Panc1 (cell line): ENCODE results near the gene SYNM. TPM values are rescaled to one million over a fixed set of nuclear protein-coding genes. Genes with fewer than 3 reads are reported as not detected.

Experiments
- ATAC-seq: fragments of 200-7000 bp; cut with Tn5 transposase; 2 replicates; pipeline ENCODE4 v1.9.1; 2020; ENCODE audit warnings: mild to moderate bottlenecking, moderate library complexity
- BruUV-seq: library from RNA; stranded (reverse); fragments of 400-500 nt; replicated peaks from 2 replicates; lab custom pipeline; 2021; lab: Mats Ljungman, UMichigan
- CTCF ChIA-PET: fragments of 300-600 bp; sonication (Branson Sonifier 250); formaldehyde crosslinking; loops from one replicate; lab custom pipeline; 2022; ENCODE audit warnings: antibody characterized with exemption; lab: Charles Lee
- POLR2A ChIA-PET: fragments of 300-600 bp; sonication (Branson Sonifier 250); formaldehyde crosslinking; loops from one replicate; lab custom pipeline; 2022; ENCODE audit warnings: antibody characterized with exemption; lab: Charles Lee
- DNase-seq: peaks from one replicate; pipeline ENCODE4 v3.0.0-alpha.2; 2010; ENCODE audit warnings: low read depth, low spot score
- H3K27ac ChIP-seq: 2 replicates; pipeline ENCODE4 v1.5.1; 2011; ENCODE audit warnings: mild to moderate bottlenecking, low read length, inconsistent platforms
- H3K27me3 ChIP-seq: fragments of 200-500 bp; sonication (Bioruptor generic); 2 replicates; pipeline ENCODE4 v1.6.0; 2014; ENCODE audit warnings: low read length, inconsistent platforms; ENCODE audit not compliant: control insufficient read depth, insufficient read depth
- H3K36me3 ChIP-seq: fragments of 200-500 bp; sonication (Bioruptor generic); 2 replicates; pipeline ENCODE4 v1.5.1; 2014; ENCODE audit warnings: inconsistent platforms, mild to moderate bottlenecking, low read length, moderate library complexity; ENCODE audit not compliant: control insufficient read depth, insufficient read depth
- H3K4me1 ChIP-seq: 2 replicates; pipeline ENCODE4 v1.5.1; 2011; ENCODE audit warnings: inconsistent platforms, mild to moderate bottlenecking, low read length, moderate library complexity; ENCODE audit not compliant: control insufficient read depth, insufficient read depth
- H3K4me3 ChIP-seq, 2 experiments: 2 replicates each; pipeline ENCODE4 v1.5.1; 2011 to 2012; ENCODE audit warnings: low read depth in 2 of 2, low read length in 2 of 2, mild to moderate bottlenecking in 2 of 2, inconsistent platforms in 1 of 2, moderate library complexity in 1 of 2
- H3K9me3 ChIP-seq: fragments of 200-500 bp; sonication (Bioruptor generic); 2 replicates; pipeline ENCODE4 v1.5.1; 2014; ENCODE audit warnings: low read depth, mild to moderate bottlenecking, inconsistent platforms, low read length, moderate library complexity; ENCODE audit not compliant: control insufficient read depth, insufficient read depth
- POLR2AphosphoS5 ChIP-seq: IDR thresholded peaks from 2 replicates; pipeline ENCODE4 v1.6.1; 2012; ENCODE audit warnings: mild to moderate bottlenecking, low read depth, low read length, moderate library complexity
- REST ChIP-seq, 2 experiments: IDR thresholded peaks; 2 replicates each; pipeline ENCODE4 v1.6.1; 2011 to 2012; ENCODE audit warnings: low read depth in 2 of 2, control low read depth in 1 of 2, low read length in 1 of 2, mild to moderate bottlenecking in 1 of 2, moderate library complexity in 1 of 2; ENCODE audit not compliant: insufficient read depth in 1 of 2
- SIN3A ChIP-seq: IDR thresholded peaks from 2 replicates; pipeline ENCODE4 v1.6.1; 2012; ENCODE audit warnings: low read depth, mild to moderate bottlenecking, low read length, moderate library complexity, borderline replicate concordance; ENCODE audit not compliant: insufficient read depth
- TCF7L2 ChIP-seq: IDR thresholded peaks from 2 replicates; pipeline ENCODE4 v1.6.1; 2011; ENCODE audit warnings: mild to moderate bottlenecking, low read depth, low read length, inconsistent platforms
- in situ Hi-C: cut with HindIII; loops from 2 replicates; pipeline ENCODE4 v1.10.0; 2016; ENCODE audit warnings: low sequenced_read_pairs, low pct_unique_long_range_greater_than_20kb
- intact Hi-C: fragments of 100-400 bp; cut with micrococcal nuclease; formaldehyde crosslinking; loops from one replicate; pipeline ENCODE4 v1.10.0; 2022; ENCODE audit not compliant: unreplicated experiment
- total RNA-seq: library from RNA; stranded (reverse); gene quantifications from one replicate; pipeline ENCODE4 v1.2.1, GENCODE V29; 2021; ENCODE audit not compliant: unreplicated experiment
- TF ChIP-seq, protein P1 (sequence below): fragments of 450-650 bp; IDR thresholded peaks from 2 replicates; pipeline ENCODE4 v1.5.1; 2017; ENCODE audit warnings: mild to moderate bottlenecking

Gene SYNM
- total RNA-seq, 1 experiment from 2014 or later = 38.9 TPM

DNA sequence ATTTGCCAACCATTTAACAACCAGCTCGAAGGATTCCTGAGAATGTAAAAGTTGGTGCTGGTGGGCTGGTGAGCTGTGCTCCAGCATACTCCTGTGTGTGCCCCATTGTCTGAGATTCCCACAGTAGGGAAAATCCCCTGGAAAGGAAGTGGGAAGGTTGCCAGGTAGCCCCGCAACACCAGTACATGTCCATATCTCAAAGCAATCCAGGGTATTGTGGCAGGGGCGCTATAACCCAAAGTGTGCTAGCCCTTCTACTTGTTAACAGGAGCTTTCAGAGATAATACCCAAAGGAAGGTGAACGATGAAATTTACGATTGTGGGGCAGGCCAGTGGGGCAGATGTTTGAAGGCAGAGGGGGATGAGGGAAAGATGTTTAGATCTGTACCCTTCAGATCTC, 42.7 kb upstream of the SYNM start:
- intact Hi-C loops = loop anchor here (5.0 kb wide), 1 partner anchor 195 kb away; no protein-coding TSS in a partner anchor
- H3K4me1 ChIP-seq = peaks cover 4% of the 10 kb centered on the region; the same call in 1 of the 2 replicates
- H3K27me3 ChIP-seq = no peaks in the 10 kb centered on the region
- in situ Hi-C loops = no loop called here
- H3K27ac ChIP-seq = no peak overlapping the region
- no peak overlapping the region for H3K4me3 ChIP-seq
- DNase-seq (no peak), ATAC-seq (no peak)
- H3K9me3 ChIP-seq = no peaks in the 10 kb centered on the region
- no peaks in the 10 kb centered on the region for H3K36me3 ChIP-seq
- ChIA-PET POLR2A (no interaction called here), CTCF (no interaction called here)
- TF ChIP-seq POLR2AphosphoS5 (no peak), TCF7L2 (no peak), SIN3A (no peak), REST (IDR thresholded peaks at IDR 0.05; ENCODE audit: insufficient read depth in 1 of 2, low read depth in 2 of 2, low read length in 1 of 2) (no peak)
- TF ChIP-seq, protein P1, sequence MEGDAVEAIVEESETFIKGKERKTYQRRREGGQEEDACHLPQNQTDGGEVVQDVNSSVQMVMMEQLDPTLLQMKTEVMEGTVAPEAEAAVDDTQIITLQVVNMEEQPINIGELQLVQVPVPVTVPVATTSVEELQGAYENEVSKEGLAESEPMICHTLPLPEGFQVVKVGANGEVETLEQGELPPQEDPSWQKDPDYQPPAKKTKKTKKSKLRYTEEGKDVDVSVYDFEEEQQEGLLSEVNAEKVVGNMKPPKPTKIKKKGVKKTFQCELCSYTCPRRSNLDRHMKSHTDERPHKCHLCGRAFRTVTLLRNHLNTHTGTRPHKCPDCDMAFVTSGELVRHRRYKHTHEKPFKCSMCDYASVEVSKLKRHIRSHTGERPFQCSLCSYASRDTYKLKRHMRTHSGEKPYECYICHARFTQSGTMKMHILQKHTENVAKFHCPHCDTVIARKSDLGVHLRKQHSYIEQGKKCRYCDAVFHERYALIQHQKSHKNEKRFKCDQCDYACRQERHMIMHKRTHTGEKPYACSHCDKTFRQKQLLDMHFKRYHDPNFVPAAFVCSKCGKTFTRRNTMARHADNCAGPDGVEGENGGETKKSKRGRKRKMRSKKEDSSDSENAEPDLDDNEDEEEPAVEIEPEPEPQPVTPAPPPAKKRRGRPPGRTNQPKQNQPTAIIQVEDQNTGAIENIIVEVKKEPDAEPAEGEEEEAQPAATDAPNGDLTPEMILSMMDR = no peak
- no TSS peak for BruUV-seq

DNA sequence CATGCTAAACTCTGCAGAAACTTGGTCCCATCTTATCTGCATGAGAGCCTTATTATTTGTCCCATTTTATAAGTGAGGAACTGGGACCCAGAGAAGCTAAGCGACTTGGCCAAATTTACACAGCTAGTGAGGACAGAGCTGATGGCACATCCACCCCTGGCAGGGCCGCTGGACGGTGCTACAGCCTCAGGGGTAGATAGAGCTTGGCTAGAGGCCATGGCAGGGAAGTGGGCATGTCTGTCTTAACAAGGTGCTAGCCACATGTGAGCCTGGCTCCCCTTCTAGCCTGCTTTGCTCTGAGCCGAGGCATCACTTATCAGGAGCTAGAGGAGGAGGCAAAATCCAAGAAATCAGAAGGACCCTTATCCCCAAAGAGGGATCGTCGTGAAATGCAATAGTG, 36.7 kb upstream of the SYNM start:
- POLR2A ChIA-PET = no interaction called here
- in situ Hi-C loops = no loop called here
- no peaks in the 10 kb centered on the region for H3K36me3 ChIP-seq
- no peaks in the 10 kb centered on the region for H3K4me1 ChIP-seq
- no TSS peak for BruUV-seq
- ATAC-seq (0 out of 2 replicates have a peak, but pooled peaks have one; percentile 37), DNase-seq (no peak)
- intact Hi-C loops = no loop called here
- H3K9me3 ChIP-seq = no peaks in the 10 kb centered on the region
- no peak overlapping the region for H3K4me3 ChIP-seq
- H3K27ac ChIP-seq = no peak overlapping the region
- TF ChIP-seq POLR2AphosphoS5 = no peak
- no peak for TF ChIP-seq SIN3A
- no peak for TF ChIP-seq TCF7L2
- TF ChIP-seq REST (IDR thresholded peaks at IDR 0.05; ENCODE audit: insufficient read depth in 1 of 2, low read depth in 2 of 2, low read length in 1 of 2) = no peak
- TF ChIP-seq, protein P1 = no peak
- no peaks in the 10 kb centered on the region for H3K27me3 ChIP-seq
- CTCF ChIA-PET = no interaction called here
